ENCODE results near the gene COG5.

- no peak for TF ChIP-seq CTCF (IDR thresholded peaks at IDR 0.05)
- no peak for TF ChIP-seq SIN3A (IDR thresholded peaks at IDR 0.05; ENCODE audit: borderline replicate concordance, insufficient read depth, low read depth, low read length)
- TF ChIP-seq REST (IDR thresholded peaks at IDR 0.05; ENCODE audit: insufficient read depth in 1 of 2, low read depth in 2 of 2, low read length in 1 of 2) = no peak
- no peak for TF ChIP-seq POLR2AphosphoS5 (IDR thresholded peaks at IDR 0.05; ENCODE audit: low read depth, low read length)
- no peak for TF ChIP-seq TCF7L2 (IDR thresholded peaks at IDR 0.05; ENCODE audit: low read depth, low read length)
These were observed 335.4 kb downstream of the COG5 start for GRCh38 chr7:107228291-107228690.
